AG04449 (cell line): ENCODE data around the gene SHC3.

ENCODE experiments used
- CTCF ChIA-PET: fragments of 350-600 bp; formaldehyde crosslinking; extraction: SDS; loops from one replicate; lab custom pipeline; 2021; ENCODE audit warnings: antibody characterized with exemption; lab: Yijun Ruan, JAX
- POLR2A ChIA-PET: fragments of 400-600, 350-600 bp; formaldehyde crosslinking; extraction: SDS; loops from one replicate; lab custom pipeline; 2020; ENCODE audit warnings: antibody characterized with exemption, inconsistent platforms; lab: Yijun Ruan, JAX
- DNase-seq: peaks from one replicate; pipeline ENCODE4 v3.0.0-alpha.2; 2010; ENCODE audit warnings: low read depth, low spot score
- H3K4me3 ChIP-seq: 2 replicates; pipeline ENCODE4 v1.5.1; 2011; ENCODE audit warnings: low read depth, mild to moderate bottlenecking, control low read depth, low read length
- TF ChIP-seq, protein P1 (sequence below): IDR thresholded peaks from one replicate; pipeline ENCODE4 v1.5.1; 2011; ENCODE audit warnings: mild to moderate bottlenecking, moderate library complexity, low read length, control low read depth, inconsistent platforms; ENCODE audit not compliant: insufficient read depth; ENCODE audit errors: missing control alignments

The SHC3 gene

DNA sequence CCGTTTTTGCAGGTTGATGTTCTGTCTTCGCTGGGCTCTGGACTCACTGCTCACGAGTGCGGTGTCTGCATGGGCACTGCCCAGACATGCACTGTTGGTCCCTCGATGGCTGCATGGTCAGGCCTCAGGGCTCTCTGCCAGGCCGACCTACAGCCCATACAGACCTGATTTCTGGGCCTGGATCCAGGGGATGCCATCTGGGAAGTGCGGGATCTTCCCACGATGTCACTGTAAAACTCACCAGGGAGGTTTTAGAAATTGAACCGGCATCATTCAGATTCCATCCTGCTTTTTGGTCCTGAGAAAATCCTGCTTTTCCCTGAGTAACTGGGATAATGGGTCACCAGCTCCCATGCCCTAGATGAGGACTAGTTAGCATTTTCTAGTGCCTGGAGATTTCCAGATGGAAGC is 178.2 kb downstream of the SHC3 start:
- CTCF ChIA-PET, result interaction anchor here (0.8 to 6.9 kb wide), 23 partner anchors 8 to 422 kb away, joined by 3 to 103 read pairs (median 4); no protein-coding TSS in a partner anchor
- no peak for DNase-seq
- TF ChIP-seq, protein P1, sequence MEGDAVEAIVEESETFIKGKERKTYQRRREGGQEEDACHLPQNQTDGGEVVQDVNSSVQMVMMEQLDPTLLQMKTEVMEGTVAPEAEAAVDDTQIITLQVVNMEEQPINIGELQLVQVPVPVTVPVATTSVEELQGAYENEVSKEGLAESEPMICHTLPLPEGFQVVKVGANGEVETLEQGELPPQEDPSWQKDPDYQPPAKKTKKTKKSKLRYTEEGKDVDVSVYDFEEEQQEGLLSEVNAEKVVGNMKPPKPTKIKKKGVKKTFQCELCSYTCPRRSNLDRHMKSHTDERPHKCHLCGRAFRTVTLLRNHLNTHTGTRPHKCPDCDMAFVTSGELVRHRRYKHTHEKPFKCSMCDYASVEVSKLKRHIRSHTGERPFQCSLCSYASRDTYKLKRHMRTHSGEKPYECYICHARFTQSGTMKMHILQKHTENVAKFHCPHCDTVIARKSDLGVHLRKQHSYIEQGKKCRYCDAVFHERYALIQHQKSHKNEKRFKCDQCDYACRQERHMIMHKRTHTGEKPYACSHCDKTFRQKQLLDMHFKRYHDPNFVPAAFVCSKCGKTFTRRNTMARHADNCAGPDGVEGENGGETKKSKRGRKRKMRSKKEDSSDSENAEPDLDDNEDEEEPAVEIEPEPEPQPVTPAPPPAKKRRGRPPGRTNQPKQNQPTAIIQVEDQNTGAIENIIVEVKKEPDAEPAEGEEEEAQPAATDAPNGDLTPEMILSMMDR, result no peak
- no peak overlapping the region for H3K4me3 ChIP-seq
- POLR2A ChIA-PET, result no interaction called here

DNA sequence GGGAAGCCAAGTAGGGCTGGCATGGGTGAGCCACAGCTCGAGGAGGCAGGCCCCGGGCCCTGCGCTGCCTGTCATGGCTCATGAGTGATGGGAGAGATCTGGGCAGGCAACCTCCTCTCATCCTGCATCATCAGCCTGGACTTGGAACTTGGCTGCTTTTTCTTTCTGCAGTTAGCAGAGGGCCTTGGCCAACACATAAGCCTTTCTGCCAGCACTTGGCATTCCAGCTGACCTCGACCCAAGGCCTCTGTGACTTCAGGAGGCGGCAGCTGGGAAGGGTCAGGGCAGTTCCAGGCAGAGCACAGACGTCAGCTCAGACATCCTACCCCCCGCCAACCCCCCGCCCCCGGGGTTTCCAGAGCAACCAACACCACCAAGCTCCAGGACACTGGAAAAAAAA is 179.7 kb downstream of the SHC3 start:
- ChIA-PET CTCF (interaction anchor here (0.7 to 1.6 kb wide), 4 partner anchors 11 to 406 kb away, joined by 3 to 11 read pairs (median 6); no protein-coding TSS in a partner anchor), POLR2A (interaction anchor here (0.6 kb wide), 1 partner anchor 181 kb away, joined by 3 read pairs; no protein-coding TSS in a partner anchor)
- no peak for DNase-seq
- TF ChIP-seq, protein P1, result no peak
- no peak overlapping the region for H3K4me3 ChIP-seq

DNA sequence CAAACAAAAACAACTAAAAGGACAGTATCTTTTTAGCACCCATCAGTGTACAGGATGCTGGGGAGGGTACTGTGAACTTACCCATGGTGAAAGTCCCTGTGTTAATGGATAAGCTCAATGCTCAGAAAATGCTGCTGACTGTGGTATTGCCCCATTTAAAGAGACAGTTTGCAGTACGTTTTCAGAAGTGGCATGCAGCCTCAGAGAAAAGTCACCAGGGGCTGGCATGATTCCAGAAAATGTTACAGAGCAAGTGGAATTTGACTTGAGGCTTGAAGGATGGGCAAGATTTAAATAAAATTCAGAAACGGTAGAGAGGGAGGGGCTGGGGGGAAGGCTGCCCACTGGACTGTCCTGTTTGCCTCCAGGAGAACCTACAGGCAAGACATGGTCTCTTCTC is 180.1 kb downstream of the SHC3 start:
- no peak for DNase-seq
- CTCF ChIA-PET, result interaction anchor here (1.3 to 1.6 kb wide), 3 partner anchors 280 to 405 kb away, joined by 3 to 11 read pairs (median 8); no protein-coding TSS in a partner anchor
- no peak overlapping the region for H3K4me3 ChIP-seq
- TF ChIP-seq, protein P1, result no peak
- POLR2A ChIA-PET, result no interaction called here

DNA sequence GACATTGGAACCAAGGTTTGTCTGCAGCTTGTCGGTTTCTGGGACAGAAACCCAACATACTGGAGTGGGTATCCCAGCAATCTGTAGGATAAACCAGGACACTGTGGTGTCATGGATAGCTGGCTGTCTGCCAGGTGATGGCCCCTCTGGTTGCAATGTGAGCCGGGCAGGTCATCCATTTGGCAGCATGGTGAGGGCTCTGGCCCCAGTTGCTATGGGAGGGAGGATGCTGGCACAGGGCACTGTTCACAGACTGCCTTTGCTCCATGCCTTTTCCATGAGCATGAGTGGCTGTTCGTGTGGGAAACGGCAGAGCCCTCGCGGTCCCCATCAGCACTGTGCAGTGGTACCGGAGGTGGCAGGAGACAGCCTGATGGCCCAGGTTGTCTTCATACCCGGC is 181.0 kb downstream of the SHC3 start:
- POLR2A ChIA-PET, result no interaction called here
- no peak overlapping the region for H3K4me3 ChIP-seq
- CTCF ChIA-PET, result interaction anchor here (1.1 to 1.9 kb wide), 2 partner anchors 401 to 405 kb away, joined by 3 to 6 read pairs; no protein-coding TSS in a partner anchor
- TF ChIP-seq, protein P1, result no peak
- no peak for DNase-seq

DNA sequence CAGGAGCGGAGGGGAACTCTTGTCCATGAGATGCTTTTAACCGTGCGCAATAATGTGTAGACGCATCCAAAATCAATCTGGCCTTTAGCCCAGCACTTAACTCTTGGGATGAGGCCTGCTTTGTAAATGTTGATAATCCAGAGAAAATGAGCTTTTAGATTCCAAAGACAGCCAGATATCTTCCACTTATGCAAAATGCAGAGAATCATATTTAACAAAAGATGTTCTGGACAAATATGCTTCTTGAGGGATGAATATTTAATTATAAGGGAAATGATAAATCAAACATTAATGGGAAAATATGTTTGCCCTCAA is 181.7 kb downstream of the SHC3 start:
- DNase-seq, result no peak
- H3K4me3 ChIP-seq, result no peak overlapping the region
- TF ChIP-seq, protein P1, result no peak
- POLR2A ChIA-PET, result no interaction called here
- CTCF ChIA-PET, result interaction anchor here (1.0 to 1.9 kb wide), 3 partner anchors 388 to 404 kb away, joined by 3 to 6 read pairs (median 3); no protein-coding TSS in a partner anchor

DNA sequence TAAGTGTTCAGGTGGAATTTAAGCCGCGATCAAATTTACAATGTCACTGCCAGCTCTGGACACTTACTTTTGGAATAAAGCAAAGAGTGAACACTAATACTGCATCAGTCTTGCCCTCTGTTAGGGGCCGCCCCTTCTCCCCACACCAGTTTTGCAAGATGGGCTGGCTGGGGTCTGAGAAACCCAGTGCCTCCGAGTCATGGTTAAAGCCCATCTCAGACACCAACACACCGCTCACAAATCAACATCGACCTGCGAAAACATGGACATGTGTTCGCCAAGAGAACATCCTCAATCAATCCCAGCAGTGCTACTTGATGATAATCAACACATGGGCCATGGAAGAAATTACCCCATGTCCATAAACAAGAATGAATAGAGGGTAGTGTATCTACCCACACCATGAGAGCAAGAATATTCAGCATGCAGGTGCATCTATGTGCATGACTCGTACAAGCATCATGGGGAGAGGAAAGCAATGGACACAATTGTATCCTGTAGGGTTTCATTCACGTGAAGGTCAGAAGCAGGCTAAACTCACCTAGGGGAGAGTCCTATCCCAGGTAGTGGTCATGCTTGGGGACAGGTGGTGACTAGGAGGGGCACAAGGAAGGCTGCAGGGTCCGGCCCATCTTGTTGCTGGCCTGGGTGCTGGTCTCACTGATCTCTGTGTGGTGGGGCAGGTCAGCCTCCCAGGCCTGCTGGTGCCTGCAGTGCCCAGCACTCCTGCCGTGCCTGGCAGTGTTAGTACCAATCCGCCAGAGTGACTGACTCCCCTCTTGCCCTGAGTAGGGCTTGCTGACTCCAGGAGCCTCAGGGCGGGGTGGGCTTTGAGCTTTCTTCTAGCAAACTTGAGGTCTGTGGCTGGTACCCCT is 182.3 kb downstream of the SHC3 start:
- ChIA-PET POLR2A (no interaction called here), CTCF (interaction anchor here (1.0 to 1.9 kb wide), 2 partner anchors 388 to 403 kb away, joined by 3 to 6 read pairs; no protein-coding TSS in a partner anchor)
- TF ChIP-seq, protein P1, result no peak
- no peak overlapping the region for H3K4me3 ChIP-seq
- no peak for DNase-seq
